Esophagus squamous epithelium (tissue), 4 donors: ENCODE data around the gene ECI1.

Experiments
- CTCF ChIP-seq, 6 experiments: fragments of 450-650 bp in 4 of 6; fragments of 200-600 bp in 2 of 6; sonication (generic) in 2 of 6; IDR thresholded peaks; one replicate each; pipeline ENCODE4 v1.5.1; 2016 to 2019; ENCODE audit warnings: antibody characterized with exemption in 6 of 6, mild to moderate bottlenecking in 4 of 6, moderate library complexity in 4 of 6
- POLR2A ChIP-seq, 4 donors: fragments of 450-650 bp; IDR thresholded peaks; one replicate each; pipeline ENCODE4 v1.6.1; 2017; ENCODE audit warnings: antibody characterized with exemption in 4 of 4, mild to moderate bottlenecking in 4 of 4, moderate library complexity in 3 of 4

- no peak for TF ChIP-seq CTCF (IDR thresholded peaks at IDR 0.05)
- TF ChIP-seq POLR2A (IDR thresholded peaks at IDR 0.05) = no peak
Observed at GRCh38 chr16:2230376-2230775, 21.0 kb downstream of the ECI1 start.
